Subcutaneous adipose tissue (tissue), 4 donors: ENCODE measurements around the gene RBM24. TPM values are rescaled to one million over a fixed set of nuclear protein-coding genes. Genes with fewer than 3 reads are reported as not detected.

Experiments
- CTCF ChIP-seq: fragments of 450-650 bp; IDR thresholded peaks from one replicate; pipeline ENCODE4 v1.5.1; 2016; ENCODE audit warnings: low read depth, mild to moderate bottlenecking, control low read depth, antibody characterized with exemption, moderate library complexity
- total RNA-seq, 4 donors: library from RNA; depleted of rRNA; stranded (reverse); fragments of >200 nt; gene quantifications; one replicate each; pipeline ENCODE4 v1.1.0, GENCODE V29; 2016

The RBM24 gene
- 1 to 10 TPM in 1 of 4 donors, under 1 TPM in 3; 0.34 to 4.1 (median 0.55) TPM for total RNA-seq

DNA sequence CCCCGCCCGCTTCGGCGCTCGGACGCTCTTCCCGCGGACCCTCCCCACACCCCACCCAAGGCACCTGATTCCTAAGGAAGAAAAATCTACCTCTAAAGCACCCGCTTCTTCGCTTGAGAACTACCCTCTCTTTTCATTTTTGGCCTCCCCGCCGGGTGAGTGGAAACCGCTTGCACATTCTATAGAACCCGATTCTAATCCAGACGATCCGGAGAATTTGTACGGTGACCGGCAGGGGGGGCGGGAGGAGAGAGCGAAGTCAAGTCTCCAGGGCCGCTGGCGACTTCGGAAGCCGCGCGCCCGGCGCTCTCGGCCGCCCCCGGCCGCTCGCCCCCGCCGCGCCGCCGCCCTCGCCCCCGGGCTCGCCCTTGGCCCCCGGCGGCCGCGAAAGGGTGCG lies at the start of gene RBM24:
TSS of gene RBM24 (plus strand) at position 262 of the 397 bp plus-strand sequence. CDS start 221 bp downstream, outside the sequence.
- TF ChIP-seq CTCF, result no peak

GRCh38 chr6:17233531-17233930 lies 47.6 kb upstream of the RBM24 start:
- TF ChIP-seq CTCF, result no peak

DNA sequence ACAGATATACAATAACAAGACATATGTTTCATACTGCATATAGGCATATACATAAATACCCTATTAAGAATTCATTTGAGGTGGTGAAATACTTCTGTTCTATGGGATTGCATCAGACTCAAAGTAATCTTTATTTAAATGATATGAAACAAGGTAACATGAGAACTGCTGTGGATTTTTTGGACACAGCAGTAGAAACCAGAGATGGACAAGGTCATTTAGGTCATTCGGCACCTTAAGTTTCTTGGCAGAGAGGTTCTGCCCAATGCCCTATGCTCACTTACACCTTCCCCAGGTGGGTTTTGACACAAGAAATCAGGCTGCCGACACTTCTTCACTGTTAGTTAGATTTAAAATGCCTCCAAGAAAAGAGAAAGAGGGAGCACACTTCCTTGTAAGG lies 43.9 kb upstream of the RBM24 start:
- no peak for TF ChIP-seq CTCF

DNA sequence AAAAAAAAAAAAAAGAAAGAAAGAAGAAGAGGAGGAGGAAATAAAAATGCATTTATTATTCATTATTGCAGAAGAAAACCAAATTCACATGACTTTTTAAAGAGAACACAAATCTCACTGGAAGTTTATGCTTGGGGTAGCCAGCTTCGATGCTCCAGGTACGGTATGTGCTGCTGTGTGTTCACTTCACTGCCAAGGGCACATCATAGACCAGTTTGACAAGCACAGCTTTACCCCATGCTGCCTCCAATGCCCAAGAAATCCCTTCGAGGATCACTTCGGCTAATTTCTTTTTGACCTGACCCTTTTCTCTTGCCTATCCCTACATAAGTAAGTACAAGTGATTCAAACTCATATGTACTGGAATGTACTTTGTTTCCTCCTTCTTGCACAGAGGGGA lies 41.9 kb upstream of the RBM24 start:
- no peak for TF ChIP-seq CTCF

DNA sequence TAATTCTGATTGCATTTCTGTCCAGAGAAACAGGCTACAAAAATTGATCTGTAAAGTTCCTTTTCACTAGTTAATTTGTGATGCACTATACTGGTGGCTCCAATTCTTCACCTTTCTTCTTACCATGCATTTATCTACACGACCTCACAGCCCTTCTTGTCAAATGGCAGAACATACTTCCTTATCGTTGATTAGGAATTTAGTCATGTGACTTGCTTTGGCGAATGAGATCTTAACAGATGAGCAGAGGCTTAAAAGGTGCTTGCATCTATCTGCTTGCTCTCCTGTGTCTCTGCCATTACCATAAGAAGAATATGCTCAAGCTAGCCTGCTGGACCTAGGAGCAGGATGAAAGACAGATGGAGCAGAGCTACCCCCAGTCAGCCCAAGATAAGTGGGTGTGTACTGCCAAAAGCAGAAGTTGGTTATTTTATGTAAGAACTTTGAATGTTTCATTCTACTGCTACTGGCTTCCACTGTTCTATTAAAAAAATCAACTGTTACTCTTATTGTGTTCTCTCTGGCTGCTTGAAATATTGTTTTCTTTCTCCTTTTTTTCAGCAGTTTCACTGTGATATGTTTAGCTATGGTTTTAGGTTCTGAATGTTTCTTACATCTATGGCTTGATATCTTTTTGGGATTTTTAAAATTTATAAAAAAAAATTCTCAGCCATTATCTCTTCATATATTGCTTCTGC lies 40.2 kb upstream of the RBM24 start:
- no peak for TF ChIP-seq CTCF

DNA sequence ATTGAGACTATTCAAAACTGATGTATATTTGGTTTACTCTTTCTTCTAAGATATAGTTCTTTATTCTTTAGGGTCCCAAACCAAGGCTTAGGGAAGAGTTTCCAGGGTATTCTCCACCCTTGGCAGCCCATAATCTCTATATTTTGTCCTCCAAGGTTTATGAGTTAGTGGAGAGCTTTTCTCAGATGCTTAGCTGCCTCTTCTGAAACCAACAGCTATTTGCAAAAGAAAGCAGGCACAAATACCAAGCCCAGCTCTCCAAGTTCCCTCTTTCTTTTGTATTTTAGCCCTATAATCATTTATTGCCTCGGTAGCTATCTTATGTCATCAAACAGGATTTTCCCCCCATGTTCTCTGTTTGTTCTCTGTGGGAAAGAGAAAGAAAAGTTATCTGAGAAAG lies 39.1 kb upstream of the RBM24 start:
- no peak for TF ChIP-seq CTCF

- TF ChIP-seq CTCF, result no peak
Observed at GRCh38 chr6:17250237-17250636, 30.9 kb upstream of the RBM24 start.
